NCI-H1105 (cell line): Measurements from ENCODE around the gene SLC25A27.

Source experiments
- DNase-seq: peaks from one replicate; lab custom pipeline; 2025; lab: John Stamatoyannopoulos, UW

The SLC25A27 gene

DNA sequence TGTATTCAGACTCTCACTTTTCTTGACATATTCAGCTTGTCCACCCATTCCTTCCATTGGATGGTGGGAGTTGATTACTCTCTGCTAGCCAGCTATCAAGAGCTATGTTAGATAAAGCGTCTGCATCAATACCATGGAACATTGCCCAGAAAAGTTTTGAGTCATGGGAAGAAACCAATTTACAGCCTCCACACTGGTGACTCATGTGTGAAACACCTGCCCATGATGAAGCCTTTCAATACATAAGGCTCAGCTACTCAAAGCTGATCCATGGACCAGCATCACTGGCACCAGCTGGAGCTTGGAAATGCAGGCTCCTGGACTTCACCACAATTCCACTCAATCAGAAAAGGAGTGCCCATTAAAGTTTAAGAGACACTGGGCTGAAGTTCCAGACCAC is 66.3 kb downstream of the SLC25A27 start:
- no peak for DNase-seq

DNA sequence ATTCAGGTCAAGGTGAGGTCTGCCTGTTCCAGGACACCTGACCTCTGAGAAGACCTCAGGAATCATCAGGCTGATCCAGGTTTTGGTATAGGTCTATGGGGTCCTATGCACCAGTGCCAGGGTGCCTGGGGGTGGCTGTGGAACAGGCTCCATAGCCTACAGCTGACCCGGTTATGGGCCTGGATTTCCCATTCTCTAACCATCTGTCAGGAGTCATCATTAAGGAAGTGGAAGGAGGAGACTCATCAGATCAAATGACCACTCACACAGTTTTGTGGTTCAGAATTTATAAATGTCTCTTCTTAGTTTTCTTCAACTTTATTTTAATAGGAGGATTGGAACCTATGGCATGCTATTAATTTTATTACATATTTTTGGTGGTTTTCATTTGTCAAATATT is 67.6 kb downstream of the SLC25A27 start:
- DNase-seq = no peak
